ENCODE data around the gene MT1F.

GRCh38 chr16:56625140-56625942, 32.4 kb upstream of the MT1F start, which contains the start of gene MT1E:
- TF ChIP-seq CTCF (IDR thresholded peaks at IDR 0.05) (no peak), POLR2AphosphoS5 (IDR thresholded peaks at IDR 0.05) (peak; percentile 71 to 93 (median 89)), POLR2A (IDR thresholded peaks at IDR 0.05) (peak; percentile 90 to 93), EP300 (IDR thresholded peaks at IDR 0.05) (peak; percentile 49)

Measured in suprapubic skin (tissue), 4 donors.